ENCODE data around the gene TBC1D4. TPM values are rescaled to one million over a fixed set of nuclear protein-coding genes. Genes with fewer than 3 reads are reported as not detected.

The TBC1D4 gene
- total RNA-seq, 1 donor from 2014 or later = 25.6 TPM

DNA sequence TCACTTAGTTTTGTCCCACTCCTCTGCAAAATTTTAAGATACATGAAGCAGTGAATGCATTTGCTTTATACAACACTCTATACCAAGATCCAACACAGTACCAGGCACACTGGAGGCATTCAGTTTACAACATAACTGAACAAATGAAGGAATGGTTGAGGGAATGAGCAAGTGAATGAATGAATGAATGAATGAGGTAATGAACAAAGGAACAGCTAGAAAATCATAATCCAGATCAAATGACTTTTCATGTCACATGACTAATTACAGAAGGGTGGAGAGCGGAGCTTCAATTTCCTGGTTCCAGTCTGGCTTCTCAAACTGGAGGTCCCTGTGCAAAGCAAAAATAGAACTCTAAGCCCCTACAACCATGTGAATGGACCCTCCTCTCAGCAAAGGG lies 16.7 kb downstream of the TBC1D4 start:
- FAIRE-seq (no peak), DNase-seq (ENCODE audit: low read depth) (no peak)
- H4K20me1 ChIP-seq (ENCODE audit: insufficient read depth, low read length) = peaks cover 15% of the 10 kb centered on the region
- Mint-ChIP-seq H3K36me3 (ENCODE audit: low read depth, unreplicated experiment) (peaks cover 21% of the 10 kb centered on the region), H3K9me3 (ENCODE audit: unreplicated experiment) (peaks cover 7% of the 10 kb centered on the region), H3K4me1 (ENCODE audit: low read depth, unreplicated experiment) (peaks cover 10% of the 10 kb centered on the region), H3K4me3 (ENCODE audit: unreplicated experiment) (no peak overlapping the region), H3K27ac (ENCODE audit: unreplicated experiment) (no peak overlapping the region), H3K27me3 (ENCODE audit: low read depth, unreplicated experiment) (no peaks in the 10 kb centered on the region)
- no peaks in the 10 kb centered on the region for H3K27me3 ChIP-seq (ENCODE audit: insufficient read depth, low read length)
- peaks cover 33% of the 10 kb centered on the region for H3K79me2 ChIP-seq (ENCODE audit: insufficient read depth, low read length)
- H3K36me3 ChIP-seq (ENCODE audit: insufficient read depth, low read length) = no peaks in the 10 kb centered on the region
- H3K4me2 ChIP-seq (ENCODE audit: low read length) = no peak overlapping the region
- H3K27ac ChIP-seq (ENCODE audit: low read depth, low read length) = no peak overlapping the region
- H3K9ac ChIP-seq (ENCODE audit: low read length) = no peak overlapping the region
- peaks cover 4% of the 10 kb centered on the region for H3K9me3 ChIP-seq (ENCODE audit: insufficient read depth, low read depth, low read length)
- TF ChIP-seq, protein P1, sequence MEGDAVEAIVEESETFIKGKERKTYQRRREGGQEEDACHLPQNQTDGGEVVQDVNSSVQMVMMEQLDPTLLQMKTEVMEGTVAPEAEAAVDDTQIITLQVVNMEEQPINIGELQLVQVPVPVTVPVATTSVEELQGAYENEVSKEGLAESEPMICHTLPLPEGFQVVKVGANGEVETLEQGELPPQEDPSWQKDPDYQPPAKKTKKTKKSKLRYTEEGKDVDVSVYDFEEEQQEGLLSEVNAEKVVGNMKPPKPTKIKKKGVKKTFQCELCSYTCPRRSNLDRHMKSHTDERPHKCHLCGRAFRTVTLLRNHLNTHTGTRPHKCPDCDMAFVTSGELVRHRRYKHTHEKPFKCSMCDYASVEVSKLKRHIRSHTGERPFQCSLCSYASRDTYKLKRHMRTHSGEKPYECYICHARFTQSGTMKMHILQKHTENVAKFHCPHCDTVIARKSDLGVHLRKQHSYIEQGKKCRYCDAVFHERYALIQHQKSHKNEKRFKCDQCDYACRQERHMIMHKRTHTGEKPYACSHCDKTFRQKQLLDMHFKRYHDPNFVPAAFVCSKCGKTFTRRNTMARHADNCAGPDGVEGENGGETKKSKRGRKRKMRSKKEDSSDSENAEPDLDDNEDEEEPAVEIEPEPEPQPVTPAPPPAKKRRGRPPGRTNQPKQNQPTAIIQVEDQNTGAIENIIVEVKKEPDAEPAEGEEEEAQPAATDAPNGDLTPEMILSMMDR (IDR thresholded peaks at IDR 0.05; ENCODE audit: insufficient read depth, low read depth, low read length) = no peak
- no peak for TF ChIP-seq EZH2 (IDR thresholded peaks at IDR 0.05; ENCODE audit: insufficient read depth, low read length)
- H3K4me1 ChIP-seq (ENCODE audit: insufficient read depth, low read length) = peaks cover 4% of the 10 kb centered on the region
- H2AFZ ChIP-seq (ENCODE audit: low read depth, low read length) = no peak overlapping the region
- H3K4me3 ChIP-seq (ENCODE audit: insufficient read depth, low read depth, low read length) = no peak overlapping the region

DNA sequence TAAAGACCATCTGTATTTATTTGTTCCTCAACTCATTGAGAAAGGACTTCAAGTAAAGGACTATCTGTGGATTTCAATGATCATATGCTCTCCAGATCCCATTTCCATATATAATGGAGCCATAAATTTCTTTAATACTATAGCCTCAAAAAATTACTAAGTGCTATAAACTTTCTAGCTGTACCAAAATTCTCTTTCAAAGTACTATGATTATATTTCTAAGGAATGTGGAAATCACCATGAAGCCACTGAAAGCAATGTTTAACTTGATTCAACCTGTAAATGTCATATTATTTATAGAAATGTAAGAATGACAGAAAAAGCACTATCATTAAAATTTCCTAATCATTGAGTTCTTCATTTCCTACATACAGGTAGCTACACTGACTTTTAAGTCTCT lies 20.7 kb downstream of the TBC1D4 start:
- Histone ChIP-seq H3K4me2 (ENCODE audit: low read length) (no peak overlapping the region), H3K4me1 (ENCODE audit: insufficient read depth, low read length) (peaks cover 4% of the 10 kb centered on the region), H3K36me3 (ENCODE audit: insufficient read depth, low read length) (peaks cover 2% of the 10 kb centered on the region), H3K9me3 (ENCODE audit: insufficient read depth, low read depth, low read length) (peaks cover 4% of the 10 kb centered on the region), H3K79me2 (ENCODE audit: insufficient read depth, low read length) (peaks cover 30% of the 10 kb centered on the region), H3K9ac (ENCODE audit: low read length) (no peak overlapping the region), H3K4me3 (ENCODE audit: insufficient read depth, low read depth, low read length) (no peak overlapping the region), H3K27ac (ENCODE audit: low read depth, low read length) (no peak overlapping the region), H2AFZ (ENCODE audit: low read depth, low read length) (no peak overlapping the region), H4K20me1 (ENCODE audit: insufficient read depth, low read length) (peaks cover 20% of the 10 kb centered on the region), H3K27me3 (ENCODE audit: insufficient read depth, low read length) (no peaks in the 10 kb centered on the region)
- FAIRE-seq = no peak
- Mint-ChIP-seq H3K36me3 (ENCODE audit: low read depth, unreplicated experiment) (peaks cover 21% of the 10 kb centered on the region), H3K27me3 (ENCODE audit: low read depth, unreplicated experiment) (no peaks in the 10 kb centered on the region), H3K9me3 (ENCODE audit: unreplicated experiment) (peaks cover 7% of the 10 kb centered on the region), H3K4me1 (ENCODE audit: low read depth, unreplicated experiment) (peaks cover 17% of the 10 kb centered on the region), H3K4me3 (ENCODE audit: unreplicated experiment) (no peak overlapping the region), H3K27ac (ENCODE audit: unreplicated experiment) (no peak overlapping the region)
- TF ChIP-seq, protein P1 (IDR thresholded peaks at IDR 0.05; ENCODE audit: insufficient read depth, low read depth, low read length) = no peak
- no peak for TF ChIP-seq EZH2 (IDR thresholded peaks at IDR 0.05; ENCODE audit: insufficient read depth, low read length)
- no peak for DNase-seq (ENCODE audit: low read depth)

DNA sequence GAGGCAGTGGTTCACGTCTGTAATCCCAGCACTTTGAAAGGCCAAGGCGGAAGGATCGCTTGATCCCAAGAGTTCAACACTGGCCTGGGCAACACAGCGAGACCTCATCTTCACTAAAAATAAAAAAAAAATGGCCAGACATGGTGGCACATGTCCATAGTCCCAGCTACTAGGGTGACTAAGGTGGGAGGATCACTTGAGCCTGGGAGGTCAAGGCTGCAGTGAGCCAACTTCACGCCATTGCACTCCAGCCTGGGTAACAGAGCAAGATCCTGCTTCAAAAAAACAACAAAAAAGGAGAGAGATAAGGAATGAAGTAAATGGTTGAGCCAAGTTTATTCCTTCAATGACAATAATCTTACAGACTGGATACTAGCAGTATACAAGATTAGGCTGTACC lies 21.3 kb downstream of the TBC1D4 start:
- no peak overlapping the region for H3K9ac ChIP-seq (ENCODE audit: low read length)
- no peak overlapping the region for H2AFZ ChIP-seq (ENCODE audit: low read depth, low read length)
- H3K4me1 ChIP-seq (ENCODE audit: insufficient read depth, low read length) = peaks cover 4% of the 10 kb centered on the region
- peaks cover 26% of the 10 kb centered on the region for H3K79me2 ChIP-seq (ENCODE audit: insufficient read depth, low read length)
- H3K27me3 Mint-ChIP-seq (ENCODE audit: low read depth, unreplicated experiment) = no peaks in the 10 kb centered on the region
- peaks cover 18% of the 10 kb centered on the region for H3K36me3 Mint-ChIP-seq (ENCODE audit: low read depth, unreplicated experiment)
- no peaks in the 10 kb centered on the region for H3K27me3 ChIP-seq (ENCODE audit: insufficient read depth, low read length)
- H3K4me1 Mint-ChIP-seq (ENCODE audit: low read depth, unreplicated experiment) = peaks cover 17% of the 10 kb centered on the region
- H3K4me2 ChIP-seq (ENCODE audit: low read length) = no peak overlapping the region
- H4K20me1 ChIP-seq (ENCODE audit: insufficient read depth, low read length) = peaks cover 15% of the 10 kb centered on the region
- H3K27ac ChIP-seq (ENCODE audit: low read depth, low read length) = no peak overlapping the region
- H3K9me3 ChIP-seq (ENCODE audit: insufficient read depth, low read depth, low read length) = peaks cover 4% of the 10 kb centered on the region
- peaks cover 5% of the 10 kb centered on the region for H3K9me3 Mint-ChIP-seq (ENCODE audit: unreplicated experiment)
- H3K36me3 ChIP-seq (ENCODE audit: insufficient read depth, low read length) = peaks cover 2% of the 10 kb centered on the region
- DNase-seq (ENCODE audit: low read depth) (no peak), FAIRE-seq (no peak)
- H3K4me3 ChIP-seq (ENCODE audit: insufficient read depth, low read depth, low read length) = no peak overlapping the region
- no peak overlapping the region for H3K27ac Mint-ChIP-seq (ENCODE audit: unreplicated experiment)
- H3K4me3 Mint-ChIP-seq (ENCODE audit: unreplicated experiment) = no peak overlapping the region
- no peak for TF ChIP-seq EZH2 (IDR thresholded peaks at IDR 0.05; ENCODE audit: insufficient read depth, low read length)
- TF ChIP-seq, protein P1 (IDR thresholded peaks at IDR 0.05; ENCODE audit: insufficient read depth, low read depth, low read length) = no peak

All from astrocyte (in vitro differentiated cells and primary cell).